Liver (tissue), 9 donors: ENCODE results near the gene HS6ST3. TPM values are rescaled to one million over a fixed set of nuclear protein-coding genes. Genes with fewer than 3 reads are reported as not detected.

Experiments used
- DNase-seq: peaks from one replicate; pipeline ENCODE4 v3.0.0-alpha.2; 2017; ENCODE audit warnings: low spot score
- H3K27ac ChIP-seq, 2 donors: one replicate each; pipeline ENCODE4 v1.7.0; 2013; ENCODE audit warnings: inconsistent platforms in 2 of 2, low read length in 2 of 2, control low read depth in 1 of 2, low read depth in 1 of 2, mild to moderate bottlenecking in 1 of 2
- H3K27me3 ChIP-seq, 4 donors: one replicate each; pipeline versions ENCODE4 v1.6.1 to v1.7.0; 2013; ENCODE audit warnings: low read length in 3 of 4, inconsistent platforms in 1 of 4, mild to moderate bottlenecking in 1 of 4, moderate library complexity in 1 of 4; ENCODE audit not compliant: control insufficient read depth in 4 of 4, insufficient read depth in 4 of 4
- H3K36me3 ChIP-seq, 4 donors: one replicate each; pipeline versions ENCODE4 v1.6.1 to v1.7.0; 2013; ENCODE audit warnings: low read length in 3 of 4, mild to moderate bottlenecking in 3 of 4, low read depth in 1 of 4, moderate library complexity in 1 of 4; ENCODE audit not compliant: control insufficient read depth in 4 of 4, insufficient read depth in 3 of 4
- H3K4me1 ChIP-seq, 4 donors: one replicate each; pipeline versions ENCODE4 v1.6.1 to v1.7.0; 2013; ENCODE audit warnings: low read length in 3 of 4, mild to moderate bottlenecking in 3 of 4, moderate library complexity in 1 of 4; ENCODE audit not compliant: control insufficient read depth in 4 of 4, insufficient read depth in 4 of 4
- H3K4me3 ChIP-seq, 3 donors: one replicate each; pipeline versions ENCODE4 v1.6.1 to v1.7.0; 2013; ENCODE audit warnings: low read length in 3 of 3, control low read depth in 1 of 3, low read depth in 1 of 3, mild to moderate bottlenecking in 1 of 3
- H3K9ac ChIP-seq, 2 donors: one replicate each; pipeline ENCODE4 v1.7.0; 2013; ENCODE audit warnings: low read length in 2 of 2, mild to moderate bottlenecking in 2 of 2, moderate library complexity in 2 of 2, control low read depth in 1 of 2, low read depth in 1 of 2
- H3K9me3 ChIP-seq, 4 donors: one replicate each; pipeline versions ENCODE4 v1.6.1 to v1.7.0; 2013; ENCODE audit warnings: low read length in 3 of 4; ENCODE audit not compliant: control insufficient read depth in 4 of 4
- ATF3 ChIP-seq: IDR thresholded peaks from 2 replicates; pipeline ENCODE4 v1.6.1; 2016; ENCODE audit warnings: antibody characterized with exemption
- CTCF ChIP-seq: fragments of 150-350 bp; IDR thresholded peaks from 2 replicates; pipeline ENCODE4 v1.5.1; 2017; ENCODE audit warnings: improper control_type of control experiment, low read depth, low read length; ENCODE audit not compliant: missing input control
- EGR1 ChIP-seq, 2 donors: IDR thresholded peaks; 2 replicates each; pipeline ENCODE4 v1.6.1; 2016 to 2018; ENCODE audit warnings: antibody characterized with exemption in 2 of 2, low read depth in 2 of 2
- FOXA1 ChIP-seq: IDR thresholded peaks from 2 replicates; pipeline ENCODE4 v1.6.1; 2016; ENCODE audit warnings: antibody characterized with exemption
- FOXA2 ChIP-seq: IDR thresholded peaks from 2 replicates; pipeline ENCODE4 v1.6.1; 2016; ENCODE audit warnings: antibody characterized with exemption
- GABPA ChIP-seq, 2 donors: IDR thresholded peaks in 1 of 2; conservative IDR thresholded peaks in 1 of 2; 2 replicates each; pipeline ENCODE4 v1.6.1; 2016; ENCODE audit warnings: antibody characterized with exemption in 2 of 2, mild to moderate bottlenecking in 1 of 2, moderate library complexity in 1 of 2
- HNF4A ChIP-seq, 2 donors: conservative IDR thresholded peaks; 2 replicates each; pipeline ENCODE4 v1.6.1; 2016; ENCODE audit warnings: antibody characterized with exemption in 2 of 2, mild to moderate bottlenecking in 2 of 2
- JUND ChIP-seq, 2 donors: IDR thresholded peaks; 2 replicates each; pipeline ENCODE4 v1.6.1; 2016; ENCODE audit warnings: antibody characterized with exemption in 2 of 2
- MAX ChIP-seq: IDR thresholded peaks from 2 replicates; pipeline ENCODE4 v1.6.1; 2016; ENCODE audit warnings: antibody characterized with exemption
- RAD21 ChIP-seq, 2 donors: IDR thresholded peaks; 2 replicates each; pipeline ENCODE4 v1.6.1; 2016; ENCODE audit warnings: antibody characterized with exemption in 2 of 2, mild to moderate bottlenecking in 2 of 2
- RXRA ChIP-seq, 2 donors: IDR thresholded peaks; 2 replicates each; pipeline ENCODE4 v1.6.1; 2017 to 2018; ENCODE audit warnings: antibody characterized with exemption in 2 of 2, mild to moderate bottlenecking in 1 of 2
- SP1 ChIP-seq: IDR thresholded peaks from 2 replicates; pipeline ENCODE4 v1.6.1; 2018; ENCODE audit warnings: antibody characterized with exemption, mild to moderate bottlenecking
- TAF1 ChIP-seq: conservative IDR thresholded peaks from 2 replicates; pipeline ENCODE4 v1.6.1; 2016; ENCODE audit warnings: antibody characterized with exemption, mild to moderate bottlenecking
- YY1 ChIP-seq: IDR thresholded peaks from 2 replicates; pipeline ENCODE4 v1.6.1; 2016; ENCODE audit warnings: antibody characterized with exemption, mild to moderate bottlenecking
- ZBTB33 ChIP-seq: IDR thresholded peaks from 2 replicates; pipeline ENCODE4 v1.6.1; 2016; ENCODE audit warnings: antibody characterized with exemption
- WGBS: extraction: QIAGEN DNeasy Blood & Tissue Kit; methylation state at CpG from one replicate; pipeline ENCODE4 v1.1.7; 2013; 5-methylcytosine and 5-hydroxymethylcytosine counted together
- polyA plus RNA-seq, 2 donors: library from polyadenylated mRNA; stranded (reverse) in 1 of 2; unstranded in 1 of 2; fragments of 200-250 nt in 1 of 2; fragments of >200 nt in 1 of 2; fragmentation: Nextera tagmentation in 1 of 2; extraction: Ambion mirVana in 1 of 2; gene quantifications; one replicate each; pipeline versions ENCODE4 v1.2.1 to v1.2.3, GENCODE V29; 2013 to 2015
- total RNA-seq, 2 donors: library from RNA; depleted of rRNA; stranded (reverse); fragments of >200 nt; gene quantifications; one replicate each; pipeline ENCODE4 v1.2.3, GENCODE V29; 2014
- donor health status: healthy.
- donor health status: healthy.
- donor health status: healthy.
- donor health status: healthy.
- donor health status: healthy.

Gene HS6ST3
- total and polyA plus RNA-seq, 4 donors: under 0.01 TPM; not detected in 3

- Histone ChIP-seq H3K9ac (no peak overlapping the region), H3K4me1 (peaks cover 1 to 12% (median 8%) of the 10 kb centered on the region in 4 donors), H3K36me3 (no peaks in the 10 kb centered on the region), H3K27me3 (no peaks in the 10 kb centered on the region), H3K27ac (no peak overlapping the region), H3K4me3 (no peak overlapping the region), H3K9me3 (no peaks in the 10 kb centered on the region)
- WGBS: 85% methylated on average over 1 of the region's 1 CpG
- DNase-seq: no peak
- TF ChIP-seq RAD21 (IDR thresholded peaks at IDR 0.05) (no peak), HNF4A (conservative IDR thresholded peaks at IDR 0.05) (no peak), SP1 (no peak), MAX (no peak), FOXA1 (no peak)
Measured at GRCh38 chr13:96746886-96747285, 657.0 kb downstream of the HS6ST3 start.

- no peak for TF ChIP-seq TAF1
Measured at GRCh38 chr13:96749825-96750224, 659.9 kb downstream of the HS6ST3 start.

GRCh38 chr13:96751089-96751488 is 661.2 kb downstream of the HS6ST3 start:
- Histone ChIP-seq H3K9me3 (peaks cover 0 to 4% (median 0%) of the 10 kb centered on the region in 4 donors), H3K4me1 (no peaks in the 10 kb centered on the region), H3K4me3 (no peak overlapping the region), H3K27me3 (no peaks in the 10 kb centered on the region), H3K27ac (no peak overlapping the region), H3K9ac (no peak overlapping the region), H3K36me3 (no peaks in the 10 kb centered on the region)
- whole genome bisulfite sequencing: 100% methylated on average over 1 of the region's 1 CpG
- DNase-seq: no peak
- TF ChIP-seq GABPA (IDR thresholded peaks at IDR 0.05 in 1 of 2, conservative IDR thresholded peaks at IDR 0.05 in 1 of 2) (no peak), CTCF (no peak), JUND (IDR thresholded peaks at IDR 0.05) (no peak), ATF3 (no peak), EGR1 (IDR thresholded peaks at IDR 0.05; ENCODE audit: low read depth in 2 of 2) (no peak)

More at GRCh38 chr13:96749825-96750224, 659.9 kb downstream of the HS6ST3 start:
- H3K9me3 ChIP-seq: no peaks in the 10 kb centered on the region
- H3K27me3 ChIP-seq: no peaks in the 10 kb centered on the region
- DNase-seq: no peak
- H3K9ac ChIP-seq: no peak overlapping the region
- H3K4me3 ChIP-seq: no peak overlapping the region
- H3K4me1 ChIP-seq: peaks cover 0 to 5% (median 3%) of the 10 kb centered on the region in 4 donors
- H3K36me3 ChIP-seq: no peaks in the 10 kb centered on the region
- no peak overlapping the region for H3K27ac ChIP-seq

- H3K4me3 ChIP-seq: no peak overlapping the region
- no peaks in the 10 kb centered on the region for H3K27me3 ChIP-seq
- no peaks in the 10 kb centered on the region for H3K4me1 ChIP-seq
- H3K27ac ChIP-seq: no peak overlapping the region
- H3K9ac ChIP-seq: no peak overlapping the region
- no peak for DNase-seq
- H3K9me3 ChIP-seq: no peaks in the 10 kb centered on the region
- H3K36me3 ChIP-seq: no peaks in the 10 kb centered on the region
- no peak for TF ChIP-seq FOXA2
- TF ChIP-seq GABPA (IDR thresholded peaks at IDR 0.05 in 1 of 2, conservative IDR thresholded peaks at IDR 0.05 in 1 of 2): no peak
- TF ChIP-seq CTCF: no peak
- TF ChIP-seq RAD21 (IDR thresholded peaks at IDR 0.05): no peak
- TF ChIP-seq ATF3: no peak
- no peak for TF ChIP-seq ZBTB33
- no peak for TF ChIP-seq RXRA (IDR thresholded peaks at IDR 0.05)
- TF ChIP-seq YY1: no peak
Measured at GRCh38 chr13:96762876-96763275, 673.0 kb downstream of the HS6ST3 start.
